Muscle layer of duodenum (tissue), 2 donors: ENCODE measurements around the gene HSPB6.
"Not testable (repeated sequence)": the region's sequence is repeated elsewhere in the genome, so short reads cannot be mapped to it uniquely, and the experiment has no call there.

Experiments
- H3K27ac ChIP-seq: one replicate; pipeline ENCODE4 v1.7.0; 2013; ENCODE audit warnings: mild to moderate bottlenecking, low read length
- H3K27me3 ChIP-seq: one replicate; pipeline ENCODE4 v1.7.0; 2013; ENCODE audit warnings: low read depth, mild to moderate bottlenecking, control low read depth, low read length
- H3K36me3 ChIP-seq, 2 donors: one replicate each; pipeline ENCODE4 v1.7.0; 2013; ENCODE audit warnings: low read length in 2 of 2, control low read depth in 1 of 2, mild to moderate bottlenecking in 1 of 2; ENCODE audit not compliant: insufficient read depth in 2 of 2, control insufficient read depth in 1 of 2
- H3K4me1 ChIP-seq, 2 donors: one replicate each; pipeline ENCODE4 v1.7.0; 2013; ENCODE audit warnings: low read length in 2 of 2, mild to moderate bottlenecking in 2 of 2, control low read depth in 1 of 2, moderate library complexity in 1 of 2; ENCODE audit not compliant: insufficient read depth in 2 of 2, control insufficient read depth in 1 of 2
- H3K4me3 ChIP-seq, 2 donors: one replicate each; pipeline ENCODE4 v1.7.0; 2013; ENCODE audit warnings: low read length in 2 of 2, low read depth in 1 of 2, mild to moderate bottlenecking in 1 of 2
- H3K9me3 ChIP-seq, 2 donors: one replicate each; pipeline ENCODE4 v1.7.0; 2013; ENCODE audit warnings: low read length in 2 of 2, control low read depth in 1 of 2, mild to moderate bottlenecking in 1 of 2; ENCODE audit not compliant: control insufficient read depth in 1 of 2
- donor health status: healthy.

HSPB6 gene

GRCh38 chr19:35775046-35775297, 18.1 kb upstream of the HSPB6 start:
- Histone ChIP-seq H3K9me3 (no peaks in the 10 kb centered on the region), H3K4me3 (peak overlapping the region; percentile 66), H3K27me3 (no peaks in the 10 kb centered on the region), H3K36me3 (no peaks in the 10 kb centered on the region), H3K4me1 (peaks cover 4 to 13% of the 10 kb centered on the region in 2 donors), H3K27ac (no peak overlapping the region)

GRCh38 chr19:35774274-35775045, 17.6 kb upstream of the HSPB6 start:
- Histone ChIP-seq H3K4me1 (peaks cover 4 to 13% of the 10 kb centered on the region in 2 donors), H3K27ac (no peak overlapping the region), H3K9me3 (no peaks in the 10 kb centered on the region), H3K36me3 (no peaks in the 10 kb centered on the region), H3K4me3 (peak overlapping the region; percentile 66), H3K27me3 (no peaks in the 10 kb centered on the region)

GRCh38 chr19:35773020-35773806, 16.4 kb upstream of the HSPB6 start:
- H3K4me1 ChIP-seq, result peaks cover 4 to 14% of the 10 kb centered on the region in 2 donors
- H3K27me3 ChIP-seq, result no peaks in the 10 kb centered on the region

GRCh38 chr19:35772362-35772761, 15.5 kb upstream of the HSPB6 start:
- not testable (repeated sequence) for H3K36me3 ChIP-seq, H3K4me3 ChIP-seq, H3K9me3 ChIP-seq, H3K27ac ChIP-seq, H3K27me3 ChIP-seq
- peaks cover 4 to 20% of the 10 kb centered on the region in 2 donors for H3K4me1 ChIP-seq

More at GRCh38 chr19:35773020-35773806, 16.4 kb upstream of the HSPB6 start:
- Histone ChIP-seq H3K36me3 (no peaks in the 10 kb centered on the region), H3K9me3 (no peaks in the 10 kb centered on the region), H3K4me3 (no peak overlapping the region), H3K27ac (no peak overlapping the region)

GRCh38 chr19:35768082-35768421, 11.2 kb upstream of the HSPB6 start:
- H3K36me3 ChIP-seq, result peaks cover 0 to 20% of the 10 kb centered on the region in 2 donors
- no peaks in the 10 kb centered on the region for H3K27me3 ChIP-seq
- H3K4me1 ChIP-seq, result peaks cover 0 to 7% of the 10 kb centered on the region in 2 donors
- H3K4me3 ChIP-seq, result no peak overlapping the region
- H3K9me3 ChIP-seq, result no peaks in the 10 kb centered on the region
- no peak overlapping the region for H3K27ac ChIP-seq

- Histone ChIP-seq H3K9me3 (no peaks in the 10 kb centered on the region), H3K36me3 (peaks cover 0 to 20% of the 10 kb centered on the region in 2 donors), H3K27me3 (no peaks in the 10 kb centered on the region), H3K27ac (no peak overlapping the region), H3K4me1 (peaks cover 0 to 7% of the 10 kb centered on the region in 2 donors), H3K4me3 (no peak overlapping the region)
Measured at GRCh38 chr19:35767288-35768081, 10.7 kb upstream of the HSPB6 start.

- Histone ChIP-seq H3K9me3 (no peaks in the 10 kb centered on the region), H3K27ac (no peak overlapping the region), H3K36me3 (peaks cover 5 to 28% of the 10 kb centered on the region in 2 donors), H3K4me1 (peaks cover 0 to 7% of the 10 kb centered on the region in 2 donors), H3K27me3 (no peaks in the 10 kb centered on the region), H3K4me3 (no peak overlapping the region)
Measured at GRCh38 chr19:35766571-35767104, 9.8 kb upstream of the HSPB6 start.

GRCh38 chr19:35764432-35765315, 7.8 kb upstream of the HSPB6 start:
- Histone ChIP-seq H3K4me3 (no peak overlapping the region), H3K9me3 (no peaks in the 10 kb centered on the region), H3K36me3 (peaks cover 5 to 31% of the 10 kb centered on the region in 2 donors), H3K27me3 (no peaks in the 10 kb centered on the region), H3K27ac (no peak overlapping the region), H3K4me1 (peaks cover 0 to 14% of the 10 kb centered on the region in 2 donors)

GRCh38 chr19:35760711-35761349, 4.0 kb upstream of the HSPB6 start:
- H3K4me3 ChIP-seq, result no peak overlapping the region
- no peaks in the 10 kb centered on the region for H3K27me3 ChIP-seq
- peaks cover 5 to 35% of the 10 kb centered on the region in 2 donors for H3K36me3 ChIP-seq
- H3K9me3 ChIP-seq, result no peaks in the 10 kb centered on the region
- H3K27ac ChIP-seq, result no peak overlapping the region
- peaks cover 4 to 29% of the 10 kb centered on the region in 2 donors for H3K4me1 ChIP-seq

- Histone ChIP-seq H3K27me3 (no peaks in the 10 kb centered on the region), H3K27ac (no peak overlapping the region), H3K4me1 (peaks cover 4 to 35% of the 10 kb centered on the region in 2 donors), H3K4me3 (no peak overlapping the region), H3K36me3 (peaks cover 5 to 24% of the 10 kb centered on the region in 2 donors), H3K9me3 (no peaks in the 10 kb centered on the region)
Measured at GRCh38 chr19:35759697-35760096, 2.9 kb upstream of the HSPB6 start.
